ENCODE measurements around the gene SUFU.
"Not testable (repeated sequence)": the region's sequence is repeated elsewhere in the genome, so short reads cannot be mapped to it uniquely, and the experiment has no call there.

SUFU gene

DNA sequence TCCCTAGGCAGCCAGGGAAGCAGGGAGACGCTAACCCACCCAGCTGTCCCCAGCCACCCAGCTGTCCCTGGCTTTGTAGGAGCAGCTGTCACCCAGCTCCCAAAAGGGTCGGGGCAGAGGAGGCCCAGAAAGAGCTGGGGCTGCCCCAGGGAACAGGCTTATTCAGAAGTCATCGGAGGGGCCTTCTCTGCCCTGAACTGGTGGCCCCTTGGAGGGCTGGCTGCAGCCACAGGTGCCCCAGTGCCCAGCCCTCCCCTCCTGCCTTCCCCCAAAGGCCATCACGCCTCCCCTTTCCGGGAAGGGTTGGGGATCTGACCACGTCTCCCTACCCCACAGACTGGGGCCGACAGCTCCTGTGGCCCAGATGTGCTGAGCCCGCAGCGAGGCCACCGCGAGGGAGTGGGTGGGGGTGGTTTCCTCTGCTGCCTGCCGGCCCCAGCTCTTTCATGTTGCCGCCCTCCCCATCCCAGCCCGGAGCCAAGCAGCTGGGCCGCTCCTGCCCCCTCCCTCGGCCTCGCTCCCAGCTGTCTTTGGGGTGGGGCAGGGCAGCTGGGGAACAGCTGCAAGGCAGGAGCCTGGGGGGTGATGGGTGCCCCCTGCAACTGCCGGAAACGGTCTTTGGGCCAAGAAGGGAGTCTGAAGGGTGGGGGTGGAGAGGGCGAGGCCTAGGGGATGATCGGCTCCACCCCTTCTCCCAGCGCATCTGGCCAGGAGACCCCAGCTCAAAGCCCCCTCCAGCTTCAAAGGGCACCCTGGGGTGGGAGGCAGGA lies 157.3 kb downstream of the SUFU start:
- Histone ChIP-seq H3K27me3 (replicated peaks; ENCODE audit: control insufficient read depth, insufficient read depth, low read length) (no peaks in the 10 kb centered on the region), H3K4me3 (replicated peaks; ENCODE audit: low read depth, low read length) (peak overlapping the region; percentile 22), H3K36me3 (ENCODE audit: control insufficient read depth, insufficient read depth, low read length) (peaks cover 13% of the 10 kb centered on the region)
- DNase-seq (ENCODE audit: extremely low read depth, insufficient read length): peak; percentile 90
- TF ChIP-seq, protein P1, sequence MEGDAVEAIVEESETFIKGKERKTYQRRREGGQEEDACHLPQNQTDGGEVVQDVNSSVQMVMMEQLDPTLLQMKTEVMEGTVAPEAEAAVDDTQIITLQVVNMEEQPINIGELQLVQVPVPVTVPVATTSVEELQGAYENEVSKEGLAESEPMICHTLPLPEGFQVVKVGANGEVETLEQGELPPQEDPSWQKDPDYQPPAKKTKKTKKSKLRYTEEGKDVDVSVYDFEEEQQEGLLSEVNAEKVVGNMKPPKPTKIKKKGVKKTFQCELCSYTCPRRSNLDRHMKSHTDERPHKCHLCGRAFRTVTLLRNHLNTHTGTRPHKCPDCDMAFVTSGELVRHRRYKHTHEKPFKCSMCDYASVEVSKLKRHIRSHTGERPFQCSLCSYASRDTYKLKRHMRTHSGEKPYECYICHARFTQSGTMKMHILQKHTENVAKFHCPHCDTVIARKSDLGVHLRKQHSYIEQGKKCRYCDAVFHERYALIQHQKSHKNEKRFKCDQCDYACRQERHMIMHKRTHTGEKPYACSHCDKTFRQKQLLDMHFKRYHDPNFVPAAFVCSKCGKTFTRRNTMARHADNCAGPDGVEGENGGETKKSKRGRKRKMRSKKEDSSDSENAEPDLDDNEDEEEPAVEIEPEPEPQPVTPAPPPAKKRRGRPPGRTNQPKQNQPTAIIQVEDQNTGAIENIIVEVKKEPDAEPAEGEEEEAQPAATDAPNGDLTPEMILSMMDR (IDR thresholded peaks at IDR 0.05; ENCODE audit: insufficient read depth, low read length, poor library complexity, severe bottlenecking): no peak

DNA sequence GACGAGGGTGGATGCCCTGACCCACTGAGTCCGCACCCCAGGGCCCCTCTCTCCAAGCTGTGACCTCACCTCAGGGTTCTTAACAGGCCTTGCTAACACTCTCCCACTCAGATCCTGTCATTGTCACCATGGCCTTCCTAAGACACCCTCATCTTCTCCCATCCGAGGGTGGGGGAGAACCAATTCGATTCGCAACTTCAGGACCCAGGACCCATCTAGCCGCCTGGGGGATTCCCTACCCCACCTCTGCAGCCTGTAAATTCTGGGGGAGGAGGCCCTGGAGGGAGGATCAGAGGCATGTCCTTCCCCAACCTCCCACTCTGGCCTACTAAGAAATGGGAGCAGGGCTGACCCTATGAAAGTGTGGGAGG lies 157.9 kb downstream of the SUFU start:
- no peaks in the 10 kb centered on the region for H3K27me3 ChIP-seq (replicated peaks; ENCODE audit: control insufficient read depth, insufficient read depth, low read length)
- peak overlapping the region; percentile 22 for H3K4me3 ChIP-seq (replicated peaks; ENCODE audit: low read depth, low read length)
- peaks cover 10% of the 10 kb centered on the region for H3K36me3 ChIP-seq (ENCODE audit: control insufficient read depth, insufficient read depth, low read length)
- TF ChIP-seq, protein P1 (IDR thresholded peaks at IDR 0.05; ENCODE audit: insufficient read depth, low read length, poor library complexity, severe bottlenecking): no peak
- DNase-seq (ENCODE audit: extremely low read depth, insufficient read length): no peak

DNA sequence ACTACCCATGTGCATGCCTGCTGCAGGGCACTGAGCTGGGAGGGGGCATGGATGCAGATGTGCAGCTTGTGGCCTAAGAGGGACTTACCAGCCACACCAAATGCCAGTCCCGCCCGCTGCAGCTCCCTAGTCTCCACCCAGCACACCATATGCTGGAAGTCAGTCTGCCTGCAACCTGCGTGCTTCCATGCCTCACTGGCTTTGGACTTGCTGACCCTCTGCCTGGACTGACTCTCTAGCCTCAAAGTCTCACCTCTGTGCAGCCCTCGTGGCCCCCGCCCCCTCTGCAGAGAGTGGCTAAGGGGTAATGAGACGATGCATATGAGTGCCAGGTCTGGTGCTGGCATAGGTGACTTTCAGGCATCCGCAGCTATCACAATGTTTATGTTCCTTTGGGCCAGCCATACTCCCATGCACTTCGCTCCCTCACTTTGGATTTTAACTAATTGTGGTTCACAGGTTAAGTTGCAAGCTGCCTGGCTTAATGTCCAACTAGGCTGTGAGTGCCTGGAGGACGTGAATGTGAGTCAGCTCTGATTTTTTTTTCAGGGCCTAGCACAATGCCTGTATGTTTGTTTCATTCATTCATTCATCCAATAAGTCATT lies 162.2 kb downstream of the SUFU start:
- Histone ChIP-seq H3K4me3 (replicated peaks; ENCODE audit: low read depth, low read length) (no peak overlapping the region), H3K27me3 (replicated peaks; ENCODE audit: control insufficient read depth, insufficient read depth, low read length) (no peaks in the 10 kb centered on the region), H3K36me3 (ENCODE audit: control insufficient read depth, insufficient read depth, low read length) (no peaks in the 10 kb centered on the region)
- TF ChIP-seq, protein P1 (IDR thresholded peaks at IDR 0.05; ENCODE audit: insufficient read depth, low read length, poor library complexity, severe bottlenecking): no peak
- no peak for DNase-seq (ENCODE audit: extremely low read depth, insufficient read length)

DNA sequence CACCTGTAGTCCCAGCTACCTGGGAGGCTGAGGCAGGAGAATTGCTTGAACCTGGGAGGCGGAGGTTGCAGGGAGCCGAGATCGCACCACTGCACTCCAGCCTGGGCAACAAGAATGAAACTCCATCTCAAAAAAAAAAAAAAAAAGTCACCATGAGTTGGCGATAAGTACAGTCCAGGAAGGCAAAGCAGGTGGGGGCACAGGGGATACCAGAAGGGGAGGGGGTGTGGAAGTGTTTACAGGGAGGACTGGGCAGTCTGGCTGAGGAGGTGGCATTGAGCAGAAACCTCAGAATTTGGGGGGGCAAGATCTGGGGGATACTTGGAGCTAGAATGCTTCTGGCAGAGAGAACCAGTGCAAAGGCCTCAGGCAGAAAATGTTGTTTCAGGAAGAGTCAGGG lies 163.6 kb downstream of the SUFU start:
- DNase-seq (ENCODE audit: extremely low read depth, insufficient read length); H3K27me3 ChIP-seq (replicated peaks; ENCODE audit: control insufficient read depth, insufficient read depth, low read length); H3K4me3 ChIP-seq (replicated peaks; ENCODE audit: low read depth, low read length); H3K36me3 ChIP-seq (ENCODE audit: control insufficient read depth, insufficient read depth, low read length): not testable (repeated sequence)

DNA sequence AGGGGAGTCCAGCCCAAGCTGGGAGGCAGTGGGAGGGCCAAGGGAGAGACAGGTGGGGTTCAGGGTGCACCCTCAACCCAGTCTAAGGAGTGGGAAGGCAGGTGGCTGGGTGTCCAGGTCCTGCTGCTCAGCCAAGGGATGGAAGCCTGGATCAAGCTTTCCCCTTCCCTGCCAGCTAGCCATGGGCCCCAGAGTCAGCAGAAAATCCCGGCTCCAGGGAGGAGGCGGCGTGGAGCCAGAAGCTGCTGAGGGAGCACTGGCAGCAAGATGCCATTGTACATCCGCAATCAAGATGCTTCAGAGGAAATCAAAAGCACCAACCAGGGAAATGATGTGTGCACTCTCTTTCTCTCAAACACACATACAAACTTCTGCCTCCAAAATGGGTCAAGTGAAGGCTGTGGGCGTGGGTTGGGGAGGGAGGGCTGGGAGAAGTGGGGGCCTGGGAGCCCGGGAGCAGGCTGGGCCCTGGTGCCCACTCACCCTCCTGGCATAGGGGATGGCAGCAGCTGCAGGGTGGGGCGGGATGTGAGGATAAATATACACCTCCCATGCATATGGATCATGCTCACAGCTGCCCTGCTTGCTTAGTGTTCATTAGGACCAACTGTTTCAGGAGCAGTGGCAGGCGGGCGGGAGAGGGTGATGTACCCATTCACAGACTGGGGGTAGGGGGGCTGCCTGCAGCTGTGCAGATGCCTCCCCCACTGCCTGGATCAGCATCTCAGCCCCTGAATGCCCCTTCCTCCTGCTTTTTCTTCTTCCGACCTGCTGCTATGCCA lies 164.7 kb downstream of the SUFU start:
- TF ChIP-seq, protein P1 (IDR thresholded peaks at IDR 0.05; ENCODE audit: insufficient read depth, low read length, poor library complexity, severe bottlenecking): no peak
- Histone ChIP-seq H3K36me3 (ENCODE audit: control insufficient read depth, insufficient read depth, low read length) (no peaks in the 10 kb centered on the region), H3K27me3 (replicated peaks; ENCODE audit: control insufficient read depth, insufficient read depth, low read length) (no peaks in the 10 kb centered on the region), H3K4me3 (replicated peaks; ENCODE audit: low read depth, low read length) (no peak overlapping the region)
- no peak for DNase-seq (ENCODE audit: extremely low read depth, insufficient read length)
